A375 (cell line): Measurements from ENCODE around the gene GJA10. TPM values are rescaled to one million over a fixed set of nuclear protein-coding genes. Genes with fewer than 3 reads are reported as not detected.

ENCODE experiments used
- small RNA-seq: library from RNA; depleted of rRNA; stranded (forward); fragments of <200 nt; gene quantifications from one replicate; pipeline ENCODE3, GENCODE V24; 2014
- total RNA-seq: library from RNA; depleted of rRNA; stranded (reverse); fragments of >200 nt; shearing (Covaris generic); gene quantifications from 2 replicates; pipeline ENCODE4 v1.2.3, GENCODE V29; 2014; rRNA removed

GJA10 gene
- total RNA-seq, result not detected in 2 replicates

DNA sequence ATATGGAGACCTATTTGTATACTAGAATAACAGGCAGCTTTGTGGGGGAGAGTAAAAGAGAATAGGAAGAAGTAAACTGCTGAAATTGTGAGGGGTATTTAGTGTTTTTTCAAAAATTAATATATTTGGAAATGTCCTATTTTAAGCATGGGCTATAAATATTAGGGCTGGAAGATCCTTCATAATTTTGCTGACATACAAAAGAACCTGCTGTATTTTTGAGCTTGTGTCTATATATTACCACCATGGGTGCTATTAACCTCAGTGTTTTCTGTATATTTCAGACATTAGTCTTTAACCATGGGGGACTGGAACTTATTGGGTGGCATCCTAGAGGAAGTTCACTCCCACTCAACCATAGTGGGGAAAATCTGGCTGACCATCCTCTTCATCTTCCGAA is at the start of gene GJA10:
TSS of gene GJA10 (plus strand) at position 301 of the 400 bp plus-strand sequence. CDS start at position 301, 0 bp downstream.

Small RNA genes lying within 50 kb of the gene (small RNA-seq; reads per million reads assigned to genes)
- gene RF00019, result not detected

Other genes starting within 250 kb of the GJA10 start
- gene MDN1, start 74.7 kb upstream of the GJA10 start, total RNA-seq, result 15.9 and 17.9 TPM in 2 replicates
- gene CASP8AP2, start 64.6 kb upstream of the GJA10 start, total RNA-seq, result 9.7 and 11.0 TPM in 2 replicates